ENCODE results near the gene DDIT3.
A peak's percentile ranks its signal among the peaks of the same experiment; 100 is the strongest.
"Not testable (repeated sequence)": the region's sequence is repeated elsewhere in the genome, so short reads cannot be mapped to it uniquely, and the experiment has no call there.

The DDIT3 gene

DNA sequence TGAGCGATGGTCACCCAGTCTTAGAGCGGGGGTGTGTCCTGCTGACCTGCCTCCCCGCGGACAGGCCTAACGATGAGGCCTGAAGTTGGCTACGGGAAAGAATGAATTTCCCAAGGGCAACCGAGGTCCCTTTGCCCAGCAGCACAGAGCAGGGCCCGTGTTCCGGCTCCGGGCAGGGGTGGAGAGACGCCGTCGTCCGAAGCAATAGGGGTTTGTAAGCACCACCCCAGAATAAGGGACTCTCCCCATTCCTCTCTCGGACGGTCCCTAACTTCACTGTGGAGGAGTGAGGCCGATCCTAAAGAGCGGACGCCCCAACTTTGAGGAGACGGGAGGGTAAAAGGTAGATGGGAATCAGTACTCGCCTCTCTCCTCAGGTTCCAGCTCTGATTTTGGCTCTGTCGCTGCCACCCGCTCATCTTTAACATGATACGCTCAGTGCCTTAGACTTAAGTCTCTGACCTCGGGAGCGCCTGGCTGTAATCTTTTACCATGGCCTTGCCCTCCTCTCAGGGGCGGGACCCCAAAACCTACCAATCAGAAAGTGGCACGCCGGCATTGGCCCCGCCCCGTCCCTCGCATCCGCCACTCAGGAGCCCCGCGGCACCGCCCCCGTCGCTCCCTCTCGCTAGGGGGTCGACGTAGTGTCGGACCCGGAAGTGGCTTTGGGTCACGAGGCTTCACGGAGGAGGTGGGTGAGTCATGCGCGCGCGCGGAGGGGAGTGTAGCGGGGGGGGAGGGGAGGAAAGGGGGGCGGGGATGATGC, at the start of gene DDIT3:
Gene DDIT3 (minus strand): TSS at position 462 of the 766 bp plus-strand sequence. CDS start 3,108 bp downstream, outside the sequence.
- H3K4me3 ChIP-seq (ENCODE audit: control insufficient read depth, low read depth, low read length) = peak within 1 kb of the TSS; percentile 99
- peak; percentile 97 for DNase-seq (ENCODE audit: low read depth)
- TF ChIP-seq, protein P1, sequence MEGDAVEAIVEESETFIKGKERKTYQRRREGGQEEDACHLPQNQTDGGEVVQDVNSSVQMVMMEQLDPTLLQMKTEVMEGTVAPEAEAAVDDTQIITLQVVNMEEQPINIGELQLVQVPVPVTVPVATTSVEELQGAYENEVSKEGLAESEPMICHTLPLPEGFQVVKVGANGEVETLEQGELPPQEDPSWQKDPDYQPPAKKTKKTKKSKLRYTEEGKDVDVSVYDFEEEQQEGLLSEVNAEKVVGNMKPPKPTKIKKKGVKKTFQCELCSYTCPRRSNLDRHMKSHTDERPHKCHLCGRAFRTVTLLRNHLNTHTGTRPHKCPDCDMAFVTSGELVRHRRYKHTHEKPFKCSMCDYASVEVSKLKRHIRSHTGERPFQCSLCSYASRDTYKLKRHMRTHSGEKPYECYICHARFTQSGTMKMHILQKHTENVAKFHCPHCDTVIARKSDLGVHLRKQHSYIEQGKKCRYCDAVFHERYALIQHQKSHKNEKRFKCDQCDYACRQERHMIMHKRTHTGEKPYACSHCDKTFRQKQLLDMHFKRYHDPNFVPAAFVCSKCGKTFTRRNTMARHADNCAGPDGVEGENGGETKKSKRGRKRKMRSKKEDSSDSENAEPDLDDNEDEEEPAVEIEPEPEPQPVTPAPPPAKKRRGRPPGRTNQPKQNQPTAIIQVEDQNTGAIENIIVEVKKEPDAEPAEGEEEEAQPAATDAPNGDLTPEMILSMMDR (conservative IDR thresholded peaks at IDR 0.05; ENCODE audit: control insufficient read depth, insufficient read depth, low read depth, low read length) = no peak

DNA sequence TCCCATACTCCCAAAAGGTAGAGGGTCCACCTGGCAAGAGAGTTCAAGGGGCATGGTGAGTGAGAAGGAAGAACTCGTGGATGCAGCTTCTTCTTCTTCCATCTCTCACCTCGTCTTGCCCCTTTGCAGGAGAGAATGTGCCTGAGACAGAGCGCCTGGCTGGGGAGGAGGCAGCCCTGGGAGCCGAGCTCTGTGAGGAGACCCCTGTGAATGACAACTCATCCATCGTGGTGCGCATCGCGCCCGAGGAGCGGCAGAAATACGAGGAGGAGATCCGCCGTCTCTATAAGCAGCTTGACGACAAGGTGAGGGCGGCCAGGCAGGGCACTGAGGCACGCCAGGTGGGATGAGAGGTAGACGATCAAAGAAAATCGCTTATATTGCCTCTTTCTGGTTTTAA, 49.5 kb upstream of the DDIT3 start:
- H3K4me3 ChIP-seq (ENCODE audit: control insufficient read depth, low read depth, low read length) = no peak overlapping the region
- TF ChIP-seq, protein P1 (conservative IDR thresholded peaks at IDR 0.05; ENCODE audit: control insufficient read depth, insufficient read depth, low read depth, low read length) = no peak
- DNase-seq (ENCODE audit: low read depth) = no peak

DNA sequence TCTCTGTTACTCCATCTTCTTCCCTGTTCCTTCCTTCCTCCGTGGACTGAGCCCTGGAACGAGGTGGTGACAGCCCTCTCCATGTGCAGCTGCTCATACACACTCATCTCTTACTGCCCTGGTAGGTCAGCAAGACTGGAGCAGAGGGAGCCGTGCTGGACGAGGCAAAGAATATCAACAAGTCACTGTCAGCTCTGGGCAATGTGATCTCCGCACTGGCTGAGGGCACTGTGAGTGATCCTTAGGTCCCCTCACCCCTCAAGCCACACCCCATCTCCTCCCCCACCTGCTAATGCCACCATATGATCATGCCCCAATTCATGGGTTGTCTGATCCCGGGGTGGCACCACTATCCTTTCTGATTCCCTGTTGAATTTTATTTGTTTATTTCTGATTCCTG, 48.5 kb upstream of the DDIT3 start:
- H3K4me3 ChIP-seq (ENCODE audit: control insufficient read depth, low read depth, low read length) = no peak overlapping the region
- TF ChIP-seq, protein P1 (conservative IDR thresholded peaks at IDR 0.05; ENCODE audit: control insufficient read depth, insufficient read depth, low read depth, low read length) = no peak
- DNase-seq (ENCODE audit: low read depth) = no peak

- H3K4me3 ChIP-seq (ENCODE audit: control insufficient read depth, low read depth, low read length) = no peak overlapping the region
- no peak for DNase-seq (ENCODE audit: low read depth)
- TF ChIP-seq, protein P1 (conservative IDR thresholded peaks at IDR 0.05; ENCODE audit: control insufficient read depth, insufficient read depth, low read depth, low read length) = no peak
These were observed 43.9 kb upstream of the DDIT3 start for GRCh38 chr12:57564178-57564740.

GRCh38 chr12:57563358-57563757, 43.0 kb upstream of the DDIT3 start:
- TF ChIP-seq, protein P1 (conservative IDR thresholded peaks at IDR 0.05; ENCODE audit: control insufficient read depth, insufficient read depth, low read depth, low read length) = no peak
- H3K4me3 ChIP-seq (ENCODE audit: control insufficient read depth, low read depth, low read length) = no peak overlapping the region
- no peak for DNase-seq (ENCODE audit: low read depth)

- peak; percentile 24 for DNase-seq (ENCODE audit: low read depth)
These were observed 40.8 kb upstream of the DDIT3 start for GRCh38 chr12:57561117-57561516.

DNA sequence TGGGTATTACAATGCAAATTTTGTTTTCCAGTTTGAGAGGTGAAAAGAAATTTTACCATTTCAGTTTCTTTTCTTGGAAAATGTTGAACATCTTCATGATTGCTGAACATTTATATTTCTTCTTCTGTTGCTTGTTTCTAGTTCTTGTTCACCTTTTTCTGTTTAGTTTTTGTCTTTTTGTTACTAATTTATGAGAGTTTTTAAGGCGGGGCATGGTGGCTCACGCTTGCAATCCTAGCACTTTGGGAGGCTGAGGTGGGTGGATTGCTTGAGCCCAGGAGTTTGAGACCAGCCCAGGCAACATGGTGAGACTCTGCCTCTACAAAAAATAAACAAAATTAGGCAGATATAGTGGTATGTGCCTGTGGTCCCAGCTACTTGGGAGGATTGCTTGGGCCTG, 40.2 kb upstream of the DDIT3 start:
- DNase-seq (ENCODE audit: low read depth) = no peak
- TF ChIP-seq, protein P1 (conservative IDR thresholded peaks at IDR 0.05; ENCODE audit: control insufficient read depth, insufficient read depth, low read depth, low read length) = no peak
- no peak overlapping the region for H3K4me3 ChIP-seq (ENCODE audit: control insufficient read depth, low read depth, low read length)

More at GRCh38 chr12:57561117-57561516, 40.8 kb upstream of the DDIT3 start:
- H3K4me3 ChIP-seq (ENCODE audit: control insufficient read depth, low read depth, low read length) = not testable (repeated sequence)
